Right renal pelvis (tissue), 4 donors: ENCODE results near the gene NARS2. TPM values are rescaled to one million over a fixed set of nuclear protein-coding genes. Genes with fewer than 3 reads are reported as not detected.
"Not testable (repeated sequence)": the region's sequence is repeated elsewhere in the genome, so short reads cannot be mapped to it uniquely, and the experiment has no call there.

Experiments used
- DNase-seq, 4 donors: peaks; one replicate each; pipeline ENCODE4 v3.0.0-alpha.2; 2013; ENCODE audit warnings: low read depth in 4 of 4, low spot score in 3 of 4, missing footprints in 1 of 4
- polyA plus RNA-seq, 4 donors: library from polyadenylated mRNA; unstranded; fragments of 120-200 nt; gene quantifications; one replicate each; pipeline ENCODE4 v1.2.1, GENCODE V29; 2013; ENCODE audit not compliant: insufficient read length in 4 of 4

NARS2 gene
- polyA plus RNA-seq, 4 donors = 38.5 to 56.6 (median 50.4) TPM

GRCh38 chr11:78548911-78549590 is 25.6 kb downstream of the NARS2 start:
- DNase-seq = no peak

- DNase-seq = no peak
These were observed 26.5 kb downstream of the NARS2 start for GRCh38 chr11:78547931-78548705.

DNA sequence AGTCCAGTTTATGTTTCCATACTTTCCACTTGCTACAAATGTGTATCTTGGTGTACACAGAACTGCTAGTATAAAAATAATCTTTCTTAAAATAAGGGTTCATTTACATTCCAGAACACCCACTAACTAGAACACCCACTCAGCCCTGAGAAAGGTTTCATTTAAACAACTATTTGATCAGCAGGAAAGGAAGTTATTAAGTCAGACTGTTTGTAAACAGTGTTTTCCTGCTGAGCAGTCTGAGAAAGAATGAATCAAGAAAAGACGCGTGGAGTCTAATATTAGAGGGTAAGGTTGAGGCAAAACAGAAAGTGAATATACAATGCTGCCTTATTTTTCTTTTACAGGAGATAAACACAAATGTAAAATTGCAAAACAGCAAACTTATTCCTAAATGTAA is 32.7 kb downstream of the NARS2 start:
- no peak for DNase-seq

DNA sequence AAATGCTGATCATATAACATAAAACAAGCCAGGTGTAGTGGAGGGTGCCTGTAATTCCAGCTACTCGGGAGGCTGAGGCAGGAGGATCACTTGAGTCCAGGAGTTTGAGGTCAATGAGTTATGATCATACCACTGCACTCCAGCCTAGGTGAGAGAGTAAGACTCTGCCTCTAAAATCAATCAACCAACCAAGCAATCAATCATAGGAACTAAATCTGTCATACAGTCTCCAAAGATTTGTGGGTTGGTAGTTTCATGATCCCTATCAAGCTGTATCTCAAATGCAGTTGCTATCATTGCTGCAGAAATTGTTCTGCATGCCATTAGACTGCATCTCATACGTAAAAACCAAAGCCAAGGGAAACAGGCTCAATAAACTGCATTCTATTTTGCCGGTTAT is 33.1 kb downstream of the NARS2 start:
- DNase-seq = no peak

DNA sequence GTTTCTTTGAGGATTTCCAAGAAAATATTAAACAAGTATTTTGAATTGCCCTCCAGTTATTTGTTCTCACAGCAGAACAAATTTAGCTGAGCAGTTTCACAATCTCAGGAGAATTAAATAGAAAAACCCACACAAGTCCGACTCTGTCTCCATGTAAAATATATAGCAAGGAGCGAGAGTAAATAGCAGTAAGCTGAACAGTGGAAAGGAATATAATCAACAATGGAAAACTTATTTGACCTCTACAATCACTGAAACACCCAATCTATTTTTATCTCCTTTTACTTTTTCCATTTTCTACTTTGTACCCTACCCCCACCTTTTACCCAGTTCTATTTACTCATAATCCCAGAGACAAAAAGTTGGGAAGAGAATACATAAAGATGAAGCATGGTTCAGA is 34.4 kb downstream of the NARS2 start:
- no peak for DNase-seq

GRCh38 chr11:78539506-78539905 is 35.2 kb downstream of the NARS2 start:
- no peak for DNase-seq

GRCh38 chr11:78536933-78537332 is 37.7 kb downstream of the NARS2 start:
- no peak for DNase-seq

DNA sequence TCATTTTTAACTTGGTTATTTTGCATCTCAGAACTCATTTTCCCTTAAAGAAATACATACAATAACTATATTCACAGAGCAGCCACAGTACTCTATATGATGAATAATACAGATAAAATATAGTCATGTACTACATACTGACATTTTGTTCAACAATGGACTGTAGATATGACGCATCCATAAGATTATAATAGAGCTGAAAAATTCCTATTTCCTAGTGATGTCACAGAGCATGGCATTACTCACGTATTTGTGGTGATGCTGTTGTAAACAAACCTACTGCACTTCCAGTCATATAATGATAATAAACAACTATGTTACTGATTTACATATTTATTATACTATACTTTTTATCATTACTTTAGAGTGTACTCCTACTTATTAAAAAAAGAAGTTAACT is 38.7 kb downstream of the NARS2 start:
- DNase-seq = no peak

DNA sequence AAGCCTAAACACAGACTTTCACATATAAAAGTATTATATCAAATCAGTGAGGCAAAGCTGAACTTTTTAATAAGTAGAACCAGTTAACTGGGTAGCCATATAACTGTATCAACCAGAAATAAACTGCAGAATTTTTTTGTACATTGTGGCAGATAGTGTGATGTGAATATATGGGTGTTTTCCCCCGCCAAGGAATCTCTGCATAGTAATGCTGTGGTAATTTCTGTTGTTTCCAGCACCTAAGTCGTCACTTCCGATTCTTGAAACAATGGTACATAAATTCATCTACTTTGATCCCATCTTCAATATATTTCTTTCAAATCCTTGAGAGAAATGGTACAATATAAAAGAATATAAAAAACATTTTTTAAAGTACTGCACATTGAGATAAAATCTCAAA is 39.6 kb downstream of the NARS2 start:
- DNase-seq = no peak

GRCh38 chr11:78533399-78533798 is 41.3 kb downstream of the NARS2 start:
- no peak for DNase-seq

GRCh38 chr11:78532991-78533390 is 41.7 kb downstream of the NARS2 start:
- DNase-seq = no peak

GRCh38 chr11:78526497-78527146 is 48.0 kb downstream of the NARS2 start:
- no peak for DNase-seq

- DNase-seq = no peak
These were observed 48.9 kb downstream of the NARS2 start for GRCh38 chr11:78525720-78526119.

DNA sequence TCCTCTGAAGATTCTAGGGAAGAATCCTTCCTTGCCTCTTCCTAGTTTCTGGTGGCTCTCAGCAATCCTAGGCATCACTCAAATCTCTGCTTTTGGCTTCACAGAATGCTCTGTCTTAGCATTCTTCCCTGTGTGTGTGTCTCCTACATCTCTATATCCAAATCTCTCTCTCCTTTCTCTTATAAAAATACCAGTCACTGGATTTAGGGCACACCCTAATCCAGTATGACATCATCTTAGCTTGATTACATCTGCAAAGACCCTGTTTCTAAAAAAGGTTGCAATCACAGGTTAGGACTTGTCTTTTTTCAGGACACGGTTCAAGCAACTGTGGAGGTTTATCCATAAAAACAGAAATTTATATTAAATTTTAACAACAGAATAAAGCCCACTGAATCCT is 54.4 kb downstream of the NARS2 start:
- DNase-seq = no peak

GRCh38 chr11:78516281-78516680 is 58.4 kb downstream of the NARS2 start:
- no peak for DNase-seq

- DNase-seq = peak in 2 of 4 donors; percentile 3 to 5
These were observed 59.7 kb downstream of the NARS2 start for GRCh38 chr11:78514922-78515502.

- not testable (repeated sequence) for DNase-seq
These were observed 61.6 kb downstream of the NARS2 start for GRCh38 chr11:78513085-78513484.

DNA sequence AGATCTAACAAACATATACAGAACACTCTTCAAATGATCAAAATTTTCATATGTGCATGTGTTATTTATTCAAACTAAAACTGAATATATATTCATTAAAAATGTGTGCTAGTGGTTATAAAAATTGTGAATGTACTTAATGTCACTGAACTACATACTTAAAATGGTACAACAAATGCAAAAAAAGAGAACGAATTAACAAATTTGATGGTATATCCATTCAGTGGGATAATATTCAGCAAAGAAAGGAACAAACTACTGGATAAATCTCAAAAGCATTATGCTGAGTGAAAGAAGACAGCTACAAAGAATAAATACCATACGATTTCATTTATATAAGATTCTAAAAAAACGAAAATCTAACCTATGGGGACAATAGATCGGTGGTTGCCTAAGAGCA is 64.1 kb downstream of the NARS2 start:
- DNase-seq = no peak

DNA sequence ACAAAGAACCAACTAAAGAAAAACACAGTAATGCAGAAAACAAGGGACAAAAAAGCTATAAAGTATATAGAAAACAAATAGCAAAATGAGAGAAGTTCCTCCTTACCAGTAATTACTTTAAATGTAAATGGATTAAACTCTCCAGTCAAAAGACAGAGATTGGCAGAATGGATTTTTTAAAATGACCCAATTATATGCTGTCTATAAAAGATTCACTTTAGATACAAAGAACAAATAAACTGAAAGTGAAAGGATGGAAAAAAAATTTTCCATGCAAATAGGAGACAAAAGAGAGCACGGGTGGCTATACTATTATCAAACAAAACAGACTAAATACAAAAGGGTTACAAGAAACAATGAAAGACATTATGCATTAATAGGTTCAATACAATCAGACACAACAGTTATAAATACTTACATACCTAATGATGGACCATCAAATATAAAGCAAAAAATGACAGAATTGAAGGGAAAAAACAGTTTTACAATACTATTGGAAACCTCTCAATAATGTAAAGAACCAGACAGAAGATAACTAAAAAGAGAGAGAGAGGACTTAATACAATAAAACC is 64.6 kb downstream of the NARS2 start:
- no peak for DNase-seq

DNA sequence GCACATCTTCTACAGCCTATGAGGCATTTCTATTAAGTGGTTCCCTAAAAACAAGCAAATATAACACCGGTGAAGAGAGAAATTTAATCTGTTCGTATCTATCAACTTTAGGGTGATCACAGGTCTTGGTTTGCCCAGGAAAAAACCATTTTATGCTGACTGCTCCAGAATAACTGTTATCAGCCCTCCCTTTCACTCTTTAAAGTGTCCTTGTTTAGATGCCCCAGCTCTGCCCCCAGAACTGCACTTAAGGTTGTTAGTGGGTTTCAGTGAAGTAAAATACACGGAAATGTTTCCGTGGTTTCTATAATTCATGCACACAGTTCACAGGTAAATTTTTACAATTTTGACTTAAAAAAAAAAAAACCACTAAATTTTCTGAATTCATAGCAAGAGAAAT is 70.0 kb downstream of the NARS2 start:
- no peak for DNase-seq

GRCh38 chr11:78504181-78504580 is 70.5 kb downstream of the NARS2 start:
- no peak for DNase-seq
